Vagina (tissue), 2 donors: Measurements from ENCODE around the gene TREML1.

Experiments used
- POLR2AphosphoS5 ChIP-seq, 2 donors: sonication (generic); formaldehyde crosslinking; IDR thresholded peaks; one replicate each; pipeline ENCODE4 v1.9.0; 2017; ENCODE audit warnings: antibody characterized with exemption in 2 of 2, mild to moderate bottlenecking in 2 of 2, low read depth in 1 of 2; ENCODE audit not compliant: insufficient read depth in 1 of 2
- TF ChIP-seq, protein P1 (sequence below), 3 experiments: fragments of 450-650 bp in 2 of 3; fragments of 200-600 bp in 1 of 3; sonication (generic) in 1 of 3; IDR thresholded peaks; one replicate each; pipeline ENCODE4 v1.5.1; 2017 to 2019; ENCODE audit warnings: antibody characterized with exemption in 3 of 3, mild to moderate bottlenecking in 2 of 3, moderate library complexity in 2 of 3

DNA sequence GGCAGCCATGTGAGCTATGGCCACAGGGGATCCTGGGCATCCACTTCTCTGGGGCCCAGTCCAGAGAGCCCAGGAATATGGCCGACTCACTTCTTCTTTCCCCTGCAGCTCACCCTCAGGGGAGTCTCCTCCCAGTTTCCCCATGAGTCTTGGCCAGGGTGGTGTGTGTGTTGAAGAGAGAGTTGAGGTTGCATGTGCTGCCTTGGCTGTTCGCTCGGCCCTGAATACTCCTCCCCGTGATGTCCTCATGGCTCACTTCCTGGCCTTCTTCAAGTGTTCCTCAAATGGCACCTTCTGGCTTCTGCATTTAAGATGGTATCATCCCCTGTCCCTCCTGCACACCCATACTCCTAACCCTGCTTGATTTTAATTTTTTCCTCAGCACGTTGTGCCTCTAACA is 3.2 kb upstream of the TREML1 start:
- no peak for TF ChIP-seq POLR2AphosphoS5 (IDR thresholded peaks at IDR 0.05; ENCODE audit: insufficient read depth in 1 of 2, low read depth in 1 of 2)
- TF ChIP-seq, protein P1, sequence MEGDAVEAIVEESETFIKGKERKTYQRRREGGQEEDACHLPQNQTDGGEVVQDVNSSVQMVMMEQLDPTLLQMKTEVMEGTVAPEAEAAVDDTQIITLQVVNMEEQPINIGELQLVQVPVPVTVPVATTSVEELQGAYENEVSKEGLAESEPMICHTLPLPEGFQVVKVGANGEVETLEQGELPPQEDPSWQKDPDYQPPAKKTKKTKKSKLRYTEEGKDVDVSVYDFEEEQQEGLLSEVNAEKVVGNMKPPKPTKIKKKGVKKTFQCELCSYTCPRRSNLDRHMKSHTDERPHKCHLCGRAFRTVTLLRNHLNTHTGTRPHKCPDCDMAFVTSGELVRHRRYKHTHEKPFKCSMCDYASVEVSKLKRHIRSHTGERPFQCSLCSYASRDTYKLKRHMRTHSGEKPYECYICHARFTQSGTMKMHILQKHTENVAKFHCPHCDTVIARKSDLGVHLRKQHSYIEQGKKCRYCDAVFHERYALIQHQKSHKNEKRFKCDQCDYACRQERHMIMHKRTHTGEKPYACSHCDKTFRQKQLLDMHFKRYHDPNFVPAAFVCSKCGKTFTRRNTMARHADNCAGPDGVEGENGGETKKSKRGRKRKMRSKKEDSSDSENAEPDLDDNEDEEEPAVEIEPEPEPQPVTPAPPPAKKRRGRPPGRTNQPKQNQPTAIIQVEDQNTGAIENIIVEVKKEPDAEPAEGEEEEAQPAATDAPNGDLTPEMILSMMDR (IDR thresholded peaks at IDR 0.05), result no peak
